Measurements from ENCODE around the gene TMEM53.

Gene TMEM53

DNA sequence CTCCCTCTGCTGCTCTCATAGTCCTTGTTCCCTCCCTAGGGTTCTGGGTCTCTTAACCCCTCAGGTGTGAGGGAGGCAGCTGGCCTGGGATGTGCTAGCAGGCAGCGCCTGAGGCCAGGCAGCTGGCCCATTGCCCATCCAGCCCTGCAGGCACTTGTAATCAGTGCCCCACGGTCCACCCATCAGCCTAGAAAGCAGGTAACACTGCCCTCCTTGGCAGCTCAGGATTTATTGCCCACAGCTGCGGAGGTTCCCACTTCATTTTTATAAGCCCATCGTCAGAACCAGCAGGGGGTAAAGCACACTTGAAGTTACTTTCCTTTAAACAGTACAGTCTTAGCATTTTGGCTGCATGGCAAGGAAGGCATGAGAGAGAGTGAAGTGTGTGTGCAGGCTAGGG is 70.6 kb downstream of the TMEM53 start:
- DNase-seq (ENCODE audit: low read depth): no peak
